IMR-90 (cell line): ENCODE measurements around the gene ENOX1. TPM values are rescaled to one million over a fixed set of nuclear protein-coding genes. Genes with fewer than 3 reads are reported as not detected.

Experiments
- ATAC-seq: fragments of 200-7000 bp; cut with Tn5 transposase; 2 replicates; pipeline ENCODE4 v1.9.1; 2020; ENCODE audit warnings: low read depth, mild to moderate bottlenecking, moderate library complexity
- BruUV-seq: library from RNA; stranded (reverse); fragments of 400-500 nt; replicated peaks from 2 replicates; lab custom pipeline; 2021; lab: Mats Ljungman, UMichigan
- CTCF ChIA-PET: fragments of 300-600 bp; formaldehyde crosslinking; extraction: SDS; loops from one replicate; lab custom pipeline; 2021; ENCODE audit warnings: antibody characterized with exemption; lab: Yijun Ruan, JAX
- POLR2A ChIA-PET: fragments of 300-600 bp; sonication (Branson Sonifier 250); formaldehyde crosslinking; loops from one replicate; lab custom pipeline; 2022; ENCODE audit warnings: antibody characterized with exemption; ENCODE audit not compliant: unreplicated experiment; lab: Charles Lee
- DNase-seq: peaks from one replicate; pipeline ENCODE4 v3.0.0; 2013
- H2AFZ ChIP-seq: replicated peaks from 2 replicates; pipeline ENCODE3; 2013; ENCODE audit warnings: low read length, mild to moderate bottlenecking; ENCODE audit not compliant: poor library complexity
- H2AK5ac ChIP-seq: 2 replicates; pipeline ENCODE4 v1.6.1; 2013; ENCODE audit warnings: low read depth, low read length, inconsistent platforms
- H2AK9ac ChIP-seq: replicated peaks from 2 replicates; pipeline ENCODE3; 2013; ENCODE audit warnings: mild to moderate bottlenecking, low read depth, low read length, moderate library complexity; ENCODE audit not compliant: poor library complexity
- H2BK120ac ChIP-seq: 2 replicates; pipeline ENCODE4 v1.6.1; 2013; ENCODE audit warnings: low read depth, low read length, inconsistent platforms
- H2BK15ac ChIP-seq: 3 replicates; pipeline ENCODE4 v1.6.1; 2013; ENCODE audit warnings: low read depth, low read length, inconsistent platforms
- H2BK20ac ChIP-seq: 2 replicates; pipeline ENCODE4 v1.6.1; 2013; ENCODE audit warnings: low read depth, mild to moderate bottlenecking, inconsistent platforms, low read length, moderate library complexity
- H2BK5ac ChIP-seq: 2 replicates; pipeline ENCODE4 v1.6.1; 2013; ENCODE audit warnings: mild to moderate bottlenecking, low read depth, low read length, inconsistent platforms; ENCODE audit not compliant: poor library complexity, severe bottlenecking
- H3K14ac ChIP-seq: replicated peaks from 2 replicates; pipeline ENCODE4 v1.6.1; 2013; ENCODE audit warnings: low read depth, low read length, inconsistent platforms
- H3K18ac ChIP-seq: 2 replicates; pipeline ENCODE4 v1.6.1; 2013; ENCODE audit warnings: low read depth, low read length, control low read depth
- H3K23ac ChIP-seq: 2 replicates; pipeline ENCODE4 v1.6.1; 2013; ENCODE audit warnings: low read depth, low read length, inconsistent platforms
- H3K27ac ChIP-seq: 2 replicates; pipeline ENCODE4 v1.5.1; 2013; ENCODE audit warnings: mild to moderate bottlenecking, control low read depth, low read length; ENCODE audit not compliant: insufficient read depth
- H3K27me3 ChIP-seq: 2 replicates; pipeline ENCODE4 v1.6.1; 2013; ENCODE audit warnings: low read length; ENCODE audit not compliant: control insufficient read depth, insufficient read depth
- H3K36me3 ChIP-seq: 2 replicates; pipeline ENCODE4 v1.6.1; 2013; ENCODE audit warnings: low read length, mixed read lengths; ENCODE audit not compliant: control insufficient read depth, insufficient read depth
- H3K4ac ChIP-seq: 2 replicates; pipeline ENCODE4 v1.6.1; 2013; ENCODE audit warnings: low read depth, low read length, inconsistent platforms
- H3K4me1 ChIP-seq: 2 replicates; pipeline ENCODE4 v1.6.1; 2013; ENCODE audit warnings: low read length, mixed read lengths; ENCODE audit not compliant: control insufficient read depth, insufficient read depth
- H3K4me2 ChIP-seq: 2 replicates; pipeline ENCODE4 v1.6.1; 2013; ENCODE audit warnings: low read depth, mild to moderate bottlenecking, control low read depth, low read length, moderate library complexity
- H3K4me3 ChIP-seq: 2 replicates; pipeline ENCODE4 v1.5.1; 2013; ENCODE audit warnings: low read depth, mild to moderate bottlenecking, control low read depth, low read length, moderate library complexity; ENCODE audit not compliant: insufficient read depth
- H3K56ac ChIP-seq: 2 replicates; pipeline ENCODE4 v1.6.1; 2013; ENCODE audit warnings: low read length, inconsistent platforms; ENCODE audit not compliant: insufficient read depth; ENCODE audit errors: extremely low read depth
- H3K79me1 ChIP-seq, 2 experiments: 2 replicates each; pipeline ENCODE4 v1.6.1; 2013; ENCODE audit warnings: low read length in 2 of 2, inconsistent platforms in 1 of 2, low read depth in 1 of 2
- H3K9ac ChIP-seq: 2 replicates; pipeline ENCODE4 v1.6.1; 2013; ENCODE audit warnings: low read depth, low read length, control low read depth
- H3K9me1 ChIP-seq: 2 replicates; pipeline ENCODE4 v1.6.1; 2013; ENCODE audit warnings: low read length, inconsistent platforms; ENCODE audit not compliant: insufficient read depth
- H3K9me3 ChIP-seq: 2 replicates; pipeline ENCODE4 v1.6.1; 2013; ENCODE audit warnings: low read length; ENCODE audit not compliant: control insufficient read depth, insufficient read depth
- H4K20me1 ChIP-seq: 2 replicates; pipeline ENCODE4 v1.6.1; 2013; ENCODE audit warnings: low read length, inconsistent platforms; ENCODE audit not compliant: insufficient read depth
- H4K5ac ChIP-seq: 2 replicates; pipeline ENCODE4 v1.6.1; 2013; ENCODE audit warnings: mild to moderate bottlenecking, low read depth, low read length, control low read depth
- H4K8ac ChIP-seq, 2 experiments: 2 replicates each; pipeline ENCODE4 v1.6.1; 2013; ENCODE audit warnings: low read depth in 2 of 2, low read length in 2 of 2, control low read depth in 1 of 2, inconsistent platforms in 1 of 2
- H4K91ac ChIP-seq: 2 replicates; pipeline ENCODE4 v1.6.1; 2013; ENCODE audit warnings: low read depth, low read length, inconsistent platforms; ENCODE audit not compliant: insufficient read depth
- BHLHE40 ChIP-seq: fragments of 150-350 bp; IDR thresholded peaks from 2 replicates; pipeline ENCODE4 v1.6.1; 2016; ENCODE audit warnings: mild to moderate bottlenecking, low read depth, low read length
- RAD21 ChIP-seq: IDR thresholded peaks from 2 replicates; pipeline ENCODE4 v1.6.1; 2012; ENCODE audit warnings: low read length, improper control_type of control experiment
- whole genome bisulfite sequencing, 2 experiments: methylation state at CpG; one replicate each; pipeline versions ENCODE4 v1.1.5 to v1.1.7; 2013; ENCODE audit warnings: missing lambda C conversion rate in 2 of 2; ENCODE audit not compliant: insufficient read length in 1 of 2; ENCODE audit errors: extremely low coverage in 2 of 2; 5-methylcytosine and 5-hydroxymethylcytosine counted together
- dilution Hi-C: fragments of 300-500 bp; cut with HindIII; formaldehyde crosslinking; loops from one replicate; pipeline ENCODE4 v1.14.3; 2018; ENCODE audit warnings: low sequenced_read_pairs; ENCODE audit not compliant: unreplicated experiment
- in situ Hi-C: fragments of 300-500 bp; cut with MboI; formaldehyde crosslinking; loops from 3 replicates; pipeline ENCODE4 v1.14.3; 2019; ENCODE audit warnings: low sequenced_read_pairs, inconsistent platforms, mixed read lengths
- intact Hi-C: fragments of 100-400 bp; cut with micrococcal nuclease; formaldehyde crosslinking; loops from 2 replicates; pipeline ENCODE4 v1.10.0; 2022
- polyA plus RNA-seq, 3 experiments: library from polyadenylated mRNA; depleted of rRNA; stranded (reverse); fragments of >200 nt; gene quantifications; 2 replicates each; pipeline ENCODE4 v1.2.3, GENCODE V29; 2012; ENCODE audit warnings: low replicate concordance in 1 of 3
- total RNA-seq: library from RNA; depleted of rRNA; stranded (reverse); fragments of >200 nt; gene quantifications from 2 replicates; pipeline ENCODE4 v1.2.3, GENCODE V29; 2012

The ENOX1 gene
- total and polyA plus RNA-seq, 2 of the 4 experiments (the other 2 are of a cell fraction): 0.99 to 1.3 TPM

GRCh38 chr13:43230989-43231388 is 555.8 kb downstream of the ENOX1 start:
- WGBS, 2 experiments: no CpG with 5 or more reads among the region's 3 CpGs
- intact Hi-C loops (no loop called here), dilution Hi-C loops (no loop called here), in situ Hi-C loops (no loop called here)
- CTCF ChIA-PET: no interaction called here
- Histone ChIP-seq H2BK5ac (no peak overlapping the region), H3K9me3 (no peaks in the 10 kb centered on the region), H4K8ac (no peak overlapping the region), H3K23ac (no peak overlapping the region), H2AFZ (no peak overlapping the region), H3K14ac (no peak overlapping the region), H3K27me3 (no peaks in the 10 kb centered on the region), H2AK5ac (no peak overlapping the region), H3K4me2 (no peak overlapping the region), H3K4me1 (peaks cover 4% of the 10 kb centered on the region; the same call in 1 of the 2 replicates), H2AK9ac (no peak overlapping the region), H3K79me1 (no peaks in the 10 kb centered on the region), H3K18ac (no peak overlapping the region), H3K4ac (no peak overlapping the region), H3K9ac (no peak overlapping the region), H2BK15ac (no peak overlapping the region), H4K5ac (no peak overlapping the region), H3K27ac (no peak overlapping the region), H4K91ac (no peak overlapping the region), H3K4me3 (no peak overlapping the region), H4K20me1 (no peaks in the 10 kb centered on the region), H2BK20ac (no peak overlapping the region), H3K9me1 (peaks cover 5% of the 10 kb centered on the region), H3K56ac (no peak overlapping the region), H2BK120ac (no peak overlapping the region), H3K36me3 (no peaks in the 10 kb centered on the region)
- DNase-seq (no peak), ATAC-seq (no peak)
- TF ChIP-seq RAD21 (no peak), BHLHE40 (no peak)
- BruUV-seq: no TSS peak
- POLR2A ChIA-PET: no interaction called here
